CMK (cell line): Measurements from ENCODE around the gene HOXA2.

Experiments used
- DNase-seq: peaks from one replicate; pipeline ENCODE4 v3.0.0-alpha.2; 2010; ENCODE audit warnings: low read depth

Gene HOXA2

GRCh38 chr7:27078616-27079233 lies 23.8 kb downstream of the HOXA2 start:
- DNase-seq = no peak

GRCh38 chr7:27073076-27073475 lies 29.4 kb downstream of the HOXA2 start:
- DNase-seq = no peak

- peak; percentile 77 for DNase-seq
These were observed 30.7 kb downstream of the HOXA2 start for GRCh38 chr7:27071622-27072390.

- no peak for DNase-seq
These were observed 34.2 kb downstream of the HOXA2 start for GRCh38 chr7:27068259-27068658.

GRCh38 chr7:27066148-27066547 lies 36.3 kb downstream of the HOXA2 start:
- no peak for DNase-seq

- no peak for DNase-seq
These were observed 36.8 kb downstream of the HOXA2 start for GRCh38 chr7:27065709-27066108.

GRCh38 chr7:27064661-27065060 lies 37.8 kb downstream of the HOXA2 start:
- no peak for DNase-seq

- no peak for DNase-seq
These were observed 38.3 kb downstream of the HOXA2 start for GRCh38 chr7:27064159-27064558.

GRCh38 chr7:27062946-27063345 lies 39.5 kb downstream of the HOXA2 start:
- no peak for DNase-seq

GRCh38 chr7:27053153-27053552 lies 49.3 kb downstream of the HOXA2 start:
- no peak for DNase-seq

- DNase-seq = no peak
These were observed 51.0 kb downstream of the HOXA2 start for GRCh38 chr7:27051451-27051850.
